SU-DHL-6 (cell line): ENCODE measurements around the gene ENDOD1.

Experiments used
- CTCF ChIP-seq: fragments of 200-600 bp; sonication (generic); IDR thresholded peaks from one replicate; pipeline ENCODE4 v1.5.1; 2017; ENCODE audit warnings: antibody characterized with exemption, mild to moderate bottlenecking, low read length, moderate library complexity; ENCODE audit not compliant: insufficient read depth, poor library complexity, severe bottlenecking
- EZH2phosphoT487 ChIP-seq: fragments of 200-600 bp; sonication (generic), shearing (Covaris generic); conservative IDR thresholded peaks from 2 replicates; pipeline ENCODE4 v1.6.1; 2018; ENCODE audit warnings: mild to moderate bottlenecking, antibody characterized with exemption, low read length, moderate library complexity, mixed read lengths

DNA sequence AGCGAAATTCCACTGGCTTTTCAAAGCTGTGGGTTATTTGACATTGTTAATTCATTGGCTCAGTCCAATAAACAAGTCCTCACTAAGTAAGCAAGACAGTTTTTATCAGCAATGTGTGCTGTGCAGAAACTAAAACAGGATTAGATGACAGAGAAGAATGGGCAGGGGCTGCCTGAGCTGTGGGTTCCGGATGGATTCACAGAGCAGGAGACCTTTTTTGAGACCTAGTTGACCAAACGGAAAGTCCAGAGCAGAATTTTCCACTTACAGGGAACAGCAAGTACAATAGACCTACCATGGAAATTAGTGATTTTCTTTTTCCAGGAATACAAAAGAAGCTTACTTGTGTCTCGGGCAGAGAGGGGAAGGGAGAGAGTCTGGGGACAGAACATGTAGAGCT, 45.6 kb upstream of the ENDOD1 start:
- TF ChIP-seq CTCF: no peak
- no peak for TF ChIP-seq EZH2phosphoT487
